K562 (cell line): Measurements from ENCODE around the gene NCOA4. TPM values are rescaled to one million over a fixed set of nuclear protein-coding genes. Genes with fewer than 3 reads are reported as not detected.
A peak's percentile ranks its signal among the peaks of the same experiment; 100 is the strongest.

Experiments used
- JUNB ChIP-seq: fragments of 450-650 bp; formaldehyde crosslinking; conservative IDR thresholded peaks from 2 replicates; pipeline ENCODE4 v1.4.0; 2020; ENCODE audit warnings: mild to moderate bottlenecking
- polyA plus RNA-seq, 8 experiments: library from polyadenylated mRNA; depleted of rRNA in 4 of 8; stranded (reverse) in 5 of 8; unstranded in 3 of 8; fragments of >200 nt; fragmentation: Nextera tagmentation in 2 of 8; fragmentation: Illumina TruSeq in 1 of 8; extraction: Ambion mirVana in 2 of 8; extraction: Trizol in 1 of 8; gene quantifications; 2 replicates each; pipeline versions ENCODE4 v1.2.1 to v1.2.3, GENCODE V29; 2011 to 2014; ENCODE audit warnings: inconsistent platforms in 1 of 8, missing spikeins in 1 of 8
- total RNA-seq, 7 experiments: library from RNA; depleted of rRNA in 6 of 7; stranded (reverse); fragments of >200 nt in 6 of 7; fragmentation: Illumina TruSeq in 2 of 7; extraction: Trizol in 2 of 7; gene quantifications; 2 replicates each; pipeline versions ENCODE4 v1.2.1 to v1.2.3, GENCODE V29; 2011 to 2021; ENCODE audit warnings: low replicate concordance in 1 of 7
- TF ChIP-seq, protein P1 (sequence below): fragments of 450-650 bp; IDR thresholded peaks from 2 replicates; pipeline ENCODE4 v1.6.1; 2016; ENCODE audit warnings: mild to moderate bottlenecking, moderate library complexity
- TF ChIP-seq, protein P2 (sequence below), 2 experiments: IDR thresholded peaks; 2 replicates each; pipeline ENCODE4 v1.6.1; 2011; ENCODE audit warnings: borderline replicate concordance in 1 of 2, control low read depth in 1 of 2, low read depth in 1 of 2, low read length in 1 of 2, mild to moderate bottlenecking in 1 of 2, mixed read lengths in 1 of 2, moderate library complexity in 1 of 2; ENCODE audit not compliant: insufficient read depth in 1 of 2, insufficient read length in 1 of 2, poor library complexity in 1 of 2, severe bottlenecking in 1 of 2; ENCODE audit errors: extremely low read depth in 1 of 2
- TF ChIP-seq, protein P3 (sequence below): fragments of 450-650 bp; IDR thresholded peaks from 2 replicates; pipeline ENCODE4 v1.6.1; 2016; ENCODE audit warnings: antibody characterized with exemption
- TF ChIP-seq, protein P4 (sequence below): fragments of 250-450 bp; sonication (Bioruptor Pico); IDR thresholded peaks from 2 replicates; pipeline ENCODE4 v1.5.1; 2021; ENCODE audit warnings: mild to moderate bottlenecking

The NCOA4 gene
- total and polyA plus RNA-seq, 9 of the 15 experiments (the other 6 are each of a cell fraction or from before 2014, with no cell fraction given), result 89.8 to 283 (median 181) TPM

DNA sequence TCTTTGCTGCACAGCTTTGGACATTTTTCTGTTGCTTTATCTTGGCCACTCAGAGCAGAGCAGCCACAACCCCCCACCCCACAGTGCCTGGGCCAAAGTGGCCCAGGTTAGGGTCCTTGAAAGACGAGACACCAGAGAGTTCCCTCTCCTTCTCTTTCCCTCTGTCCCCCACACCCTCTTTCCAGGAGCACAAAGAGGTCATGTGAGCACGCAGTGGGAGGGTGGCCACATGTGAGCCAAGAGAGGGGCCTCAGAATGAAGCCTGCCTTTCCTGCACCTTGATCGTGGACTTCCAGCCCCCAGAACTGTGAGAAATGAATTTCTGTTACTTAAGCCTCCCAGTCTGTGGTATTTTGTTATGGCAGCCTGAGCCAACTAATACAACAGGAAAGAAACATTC, 30.3 kb upstream of the NCOA4 start (continued):
- TF ChIP-seq, protein P1, sequence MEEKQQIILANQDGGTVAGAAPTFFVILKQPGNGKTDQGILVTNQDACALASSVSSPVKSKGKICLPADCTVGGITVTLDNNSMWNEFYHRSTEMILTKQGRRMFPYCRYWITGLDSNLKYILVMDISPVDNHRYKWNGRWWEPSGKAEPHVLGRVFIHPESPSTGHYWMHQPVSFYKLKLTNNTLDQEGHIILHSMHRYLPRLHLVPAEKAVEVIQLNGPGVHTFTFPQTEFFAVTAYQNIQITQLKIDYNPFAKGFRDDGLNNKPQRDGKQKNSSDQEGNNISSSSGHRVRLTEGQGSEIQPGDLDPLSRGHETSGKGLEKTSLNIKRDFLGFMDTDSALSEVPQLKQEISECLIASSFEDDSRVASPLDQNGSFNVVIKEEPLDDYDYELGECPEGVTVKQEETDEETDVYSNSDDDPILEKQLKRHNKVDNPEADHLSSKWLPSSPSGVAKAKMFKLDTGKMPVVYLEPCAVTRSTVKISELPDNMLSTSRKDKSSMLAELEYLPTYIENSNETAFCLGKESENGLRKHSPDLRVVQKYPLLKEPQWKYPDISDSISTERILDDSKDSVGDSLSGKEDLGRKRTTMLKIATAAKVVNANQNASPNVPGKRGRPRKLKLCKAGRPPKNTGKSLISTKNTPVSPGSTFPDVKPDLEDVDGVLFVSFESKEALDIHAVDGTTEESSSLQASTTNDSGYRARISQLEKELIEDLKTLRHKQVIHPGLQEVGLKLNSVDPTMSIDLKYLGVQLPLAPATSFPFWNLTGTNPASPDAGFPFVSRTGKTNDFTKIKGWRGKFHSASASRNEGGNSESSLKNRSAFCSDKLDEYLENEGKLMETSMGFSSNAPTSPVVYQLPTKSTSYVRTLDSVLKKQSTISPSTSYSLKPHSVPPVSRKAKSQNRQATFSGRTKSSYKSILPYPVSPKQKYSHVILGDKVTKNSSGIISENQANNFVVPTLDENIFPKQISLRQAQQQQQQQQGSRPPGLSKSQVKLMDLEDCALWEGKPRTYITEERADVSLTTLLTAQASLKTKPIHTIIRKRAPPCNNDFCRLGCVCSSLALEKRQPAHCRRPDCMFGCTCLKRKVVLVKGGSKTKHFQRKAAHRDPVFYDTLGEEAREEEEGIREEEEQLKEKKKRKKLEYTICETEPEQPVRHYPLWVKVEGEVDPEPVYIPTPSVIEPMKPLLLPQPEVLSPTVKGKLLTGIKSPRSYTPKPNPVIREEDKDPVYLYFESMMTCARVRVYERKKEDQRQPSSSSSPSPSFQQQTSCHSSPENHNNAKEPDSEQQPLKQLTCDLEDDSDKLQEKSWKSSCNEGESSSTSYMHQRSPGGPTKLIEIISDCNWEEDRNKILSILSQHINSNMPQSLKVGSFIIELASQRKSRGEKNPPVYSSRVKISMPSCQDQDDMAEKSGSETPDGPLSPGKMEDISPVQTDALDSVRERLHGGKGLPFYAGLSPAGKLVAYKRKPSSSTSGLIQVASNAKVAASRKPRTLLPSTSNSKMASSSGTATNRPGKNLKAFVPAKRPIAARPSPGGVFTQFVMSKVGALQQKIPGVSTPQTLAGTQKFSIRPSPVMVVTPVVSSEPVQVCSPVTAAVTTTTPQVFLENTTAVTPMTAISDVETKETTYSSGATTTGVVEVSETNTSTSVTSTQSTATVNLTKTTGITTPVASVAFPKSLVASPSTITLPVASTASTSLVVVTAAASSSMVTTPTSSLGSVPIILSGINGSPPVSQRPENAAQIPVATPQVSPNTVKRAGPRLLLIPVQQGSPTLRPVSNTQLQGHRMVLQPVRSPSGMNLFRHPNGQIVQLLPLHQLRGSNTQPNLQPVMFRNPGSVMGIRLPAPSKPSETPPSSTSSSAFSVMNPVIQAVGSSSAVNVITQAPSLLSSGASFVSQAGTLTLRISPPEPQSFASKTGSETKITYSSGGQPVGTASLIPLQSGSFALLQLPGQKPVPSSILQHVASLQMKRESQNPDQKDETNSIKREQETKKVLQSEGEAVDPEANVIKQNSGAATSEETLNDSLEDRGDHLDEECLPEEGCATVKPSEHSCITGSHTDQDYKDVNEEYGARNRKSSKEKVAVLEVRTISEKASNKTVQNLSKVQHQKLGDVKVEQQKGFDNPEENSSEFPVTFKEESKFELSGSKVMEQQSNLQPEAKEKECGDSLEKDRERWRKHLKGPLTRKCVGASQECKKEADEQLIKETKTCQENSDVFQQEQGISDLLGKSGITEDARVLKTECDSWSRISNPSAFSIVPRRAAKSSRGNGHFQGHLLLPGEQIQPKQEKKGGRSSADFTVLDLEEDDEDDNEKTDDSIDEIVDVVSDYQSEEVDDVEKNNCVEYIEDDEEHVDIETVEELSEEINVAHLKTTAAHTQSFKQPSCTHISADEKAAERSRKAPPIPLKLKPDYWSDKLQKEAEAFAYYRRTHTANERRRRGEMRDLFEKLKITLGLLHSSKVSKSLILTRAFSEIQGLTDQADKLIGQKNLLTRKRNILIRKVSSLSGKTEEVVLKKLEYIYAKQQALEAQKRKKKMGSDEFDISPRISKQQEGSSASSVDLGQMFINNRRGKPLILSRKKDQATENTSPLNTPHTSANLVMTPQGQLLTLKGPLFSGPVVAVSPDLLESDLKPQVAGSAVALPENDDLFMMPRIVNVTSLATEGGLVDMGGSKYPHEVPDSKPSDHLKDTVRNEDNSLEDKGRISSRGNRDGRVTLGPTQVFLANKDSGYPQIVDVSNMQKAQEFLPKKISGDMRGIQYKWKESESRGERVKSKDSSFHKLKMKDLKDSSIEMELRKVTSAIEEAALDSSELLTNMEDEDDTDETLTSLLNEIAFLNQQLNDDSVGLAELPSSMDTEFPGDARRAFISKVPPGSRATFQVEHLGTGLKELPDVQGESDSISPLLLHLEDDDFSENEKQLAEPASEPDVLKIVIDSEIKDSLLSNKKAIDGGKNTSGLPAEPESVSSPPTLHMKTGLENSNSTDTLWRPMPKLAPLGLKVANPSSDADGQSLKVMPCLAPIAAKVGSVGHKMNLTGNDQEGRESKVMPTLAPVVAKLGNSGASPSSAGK, result peak; percentile 26; the same call in 1 of the 2 replicates
- no peak for TF ChIP-seq JUNB (CRISPR knock-in tag)
- TF ChIP-seq, protein P2, sequence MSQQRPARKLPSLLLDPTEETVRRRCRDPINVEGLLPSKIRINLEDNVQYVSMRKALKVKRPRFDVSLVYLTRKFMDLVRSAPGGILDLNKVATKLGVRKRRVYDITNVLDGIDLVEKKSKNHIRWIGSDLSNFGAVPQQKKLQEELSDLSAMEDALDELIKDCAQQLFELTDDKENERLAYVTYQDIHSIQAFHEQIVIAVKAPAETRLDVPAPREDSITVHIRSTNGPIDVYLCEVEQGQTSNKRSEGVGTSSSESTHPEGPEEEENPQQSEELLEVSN (IDR thresholded peaks at IDR 0.05; ENCODE audit: borderline replicate concordance in 1 of 2, extremely low read depth in 1 of 2, insufficient read depth in 1 of 2, insufficient read length in 1 of 2, low read depth in 1 of 2, low read length in 1 of 2, poor library complexity in 1 of 2, severe bottlenecking in 1 of 2), result peak in 1 of 2 experiments; percentile 14
- TF ChIP-seq, protein P3, sequence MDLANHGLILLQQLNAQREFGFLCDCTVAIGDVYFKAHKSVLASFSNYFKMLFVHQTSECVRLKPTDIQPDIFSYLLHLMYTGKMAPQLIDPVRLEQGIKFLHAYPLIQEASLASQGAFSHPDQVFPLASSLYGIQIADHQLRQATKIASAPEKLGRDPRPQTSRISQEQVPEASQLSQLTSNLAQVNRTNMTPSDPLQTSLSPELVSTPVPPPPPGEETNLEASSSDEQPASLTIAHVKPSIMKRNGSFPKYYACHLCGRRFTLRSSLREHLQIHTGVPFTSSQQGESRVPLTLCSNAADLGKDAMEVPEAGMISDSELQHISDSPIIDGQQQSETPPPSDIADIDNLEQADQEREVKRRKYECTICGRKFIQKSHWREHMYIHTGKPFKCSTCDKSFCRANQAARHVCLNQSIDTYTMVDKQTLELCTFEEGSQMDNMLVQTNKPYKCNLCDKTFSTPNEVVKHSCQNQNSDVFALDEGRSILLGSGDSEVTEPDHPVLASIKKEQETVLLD, result no peak
- TF ChIP-seq, protein P4, sequence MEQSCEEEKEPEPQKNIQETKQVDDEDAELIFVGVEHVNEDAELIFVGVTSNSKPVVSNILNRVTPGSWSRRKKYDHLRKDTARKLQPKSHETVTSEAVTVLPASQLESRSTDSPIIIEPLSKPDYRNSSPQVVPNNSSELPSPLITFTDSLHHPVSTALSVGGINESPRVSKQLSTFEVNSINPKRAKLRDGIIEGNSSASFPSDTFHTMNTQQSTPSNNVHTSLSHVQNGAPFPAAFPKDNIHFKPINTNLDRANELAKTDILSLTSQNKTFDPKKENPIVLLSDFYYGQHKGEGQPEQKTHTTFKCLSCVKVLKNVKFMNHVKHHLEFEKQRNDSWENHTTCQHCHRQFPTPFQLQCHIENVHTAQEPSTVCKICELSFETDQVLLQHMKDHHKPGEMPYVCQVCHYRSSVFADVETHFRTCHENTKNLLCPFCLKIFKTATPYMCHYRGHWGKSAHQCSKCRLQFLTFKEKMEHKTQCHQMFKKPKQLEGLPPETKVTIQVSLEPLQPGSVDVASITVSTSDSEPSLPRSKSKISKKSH, result no peak
